Type B pancreatic cell (in vitro differentiated cells): Measurements from ENCODE around the gene PAXIP1. TPM values are rescaled to one million over a fixed set of nuclear protein-coding genes. Genes with fewer than 3 reads are reported as not detected.
"Not testable (repeated sequence)": the region's sequence is repeated elsewhere in the genome, so short reads cannot be mapped to it uniquely, and the experiment has no call there.

ENCODE experiments used
- DNase-seq: peaks from one replicate; pipeline ENCODE4 v3.0.0; 2021; ENCODE audit warnings: mixed read lengths; ENCODE audit not compliant: unreplicated experiment; ENCODE audit errors: extremely low spot score
- H3K27ac Mint-ChIP-seq: 2 replicates; pipeline ENCODE4 v1.8.0; 2021; ENCODE audit warnings: mild to moderate bottlenecking, mixed read lengths
- H3K27me3 Mint-ChIP-seq: 2 replicates; pipeline ENCODE4 v1.8.0; 2021; ENCODE audit warnings: mixed read lengths
- H3K36me3 Mint-ChIP-seq: 2 replicates; pipeline ENCODE4 v1.8.0; 2021; ENCODE audit warnings: mixed read lengths
- H3K4me1 Mint-ChIP-seq: one replicate; pipeline ENCODE4 v1.8.0; 2021; ENCODE audit warnings: mixed read lengths; ENCODE audit not compliant: unreplicated experiment
- H3K4me3 Mint-ChIP-seq: 2 replicates; pipeline ENCODE4 v1.8.0; 2021; ENCODE audit warnings: mild to moderate bottlenecking, mixed read lengths
- H3K9me3 Mint-ChIP-seq: 2 replicates; pipeline ENCODE4 v1.8.0; 2021; ENCODE audit warnings: mixed read lengths
- long read RNA-seq: library from polyadenylated mRNA; unstranded; transcript quantifications from one replicate; pipeline ENCODE4 v2.0.0, GENCODE V29; 2020
- total RNA-seq: library from RNA; stranded (reverse); gene quantifications from 2 replicates; pipeline ENCODE4 v1.2.1, GENCODE V29; 2021; ENCODE audit warnings: low replicate concordance
- TF ChIP-seq, protein P1 (sequence below): fragments of 200-600 bp; sonication (generic); conservative IDR thresholded peaks from 2 replicates; pipeline ENCODE4 v1.5.0; 2021; ENCODE audit warnings: antibody characterized with exemption, mild to moderate bottlenecking

Gene PAXIP1, protein sequence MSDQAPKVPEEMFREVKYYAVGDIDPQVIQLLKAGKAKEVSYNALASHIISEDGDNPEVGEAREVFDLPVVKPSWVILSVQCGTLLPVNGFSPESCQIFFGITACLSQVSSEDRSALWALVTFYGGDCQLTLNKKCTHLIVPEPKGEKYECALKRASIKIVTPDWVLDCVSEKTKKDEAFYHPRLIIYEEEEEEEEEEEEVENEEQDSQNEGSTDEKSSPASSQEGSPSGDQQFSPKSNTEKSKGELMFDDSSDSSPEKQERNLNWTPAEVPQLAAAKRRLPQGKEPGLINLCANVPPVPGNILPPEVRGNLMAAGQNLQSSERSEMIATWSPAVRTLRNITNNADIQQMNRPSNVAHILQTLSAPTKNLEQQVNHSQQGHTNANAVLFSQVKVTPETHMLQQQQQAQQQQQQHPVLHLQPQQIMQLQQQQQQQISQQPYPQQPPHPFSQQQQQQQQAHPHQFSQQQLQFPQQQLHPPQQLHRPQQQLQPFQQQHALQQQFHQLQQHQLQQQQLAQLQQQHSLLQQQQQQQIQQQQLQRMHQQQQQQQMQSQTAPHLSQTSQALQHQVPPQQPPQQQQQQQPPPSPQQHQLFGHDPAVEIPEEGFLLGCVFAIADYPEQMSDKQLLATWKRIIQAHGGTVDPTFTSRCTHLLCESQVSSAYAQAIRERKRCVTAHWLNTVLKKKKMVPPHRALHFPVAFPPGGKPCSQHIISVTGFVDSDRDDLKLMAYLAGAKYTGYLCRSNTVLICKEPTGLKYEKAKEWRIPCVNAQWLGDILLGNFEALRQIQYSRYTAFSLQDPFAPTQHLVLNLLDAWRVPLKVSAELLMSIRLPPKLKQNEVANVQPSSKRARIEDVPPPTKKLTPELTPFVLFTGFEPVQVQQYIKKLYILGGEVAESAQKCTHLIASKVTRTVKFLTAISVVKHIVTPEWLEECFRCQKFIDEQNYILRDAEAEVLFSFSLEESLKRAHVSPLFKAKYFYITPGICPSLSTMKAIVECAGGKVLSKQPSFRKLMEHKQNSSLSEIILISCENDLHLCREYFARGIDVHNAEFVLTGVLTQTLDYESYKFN
- 17.1 and 21.1 TPM in 2 replicates for total RNA-seq
- long read RNA-seq, partial matches to known transcripts, result 14 of 19 reads
- long read RNA-seq, other reads (novel, unspliced or antisense), result 2 of 19 reads

- Mint-ChIP-seq H3K36me3 (peaks cover 9% of the 10 kb centered on the region), H3K4me3 (peak within 1 kb of the TSS; percentile 97), H3K4me1 (peaks cover 4% of the 10 kb centered on the region), H3K27ac (peak within 1 kb of the TSS; percentile 97), H3K9me3 (no peaks in the 10 kb centered on the region), H3K27me3 (no peaks in the 10 kb centered on the region)
- peak; percentile 83 for DNase-seq
- TF ChIP-seq, protein P1, sequence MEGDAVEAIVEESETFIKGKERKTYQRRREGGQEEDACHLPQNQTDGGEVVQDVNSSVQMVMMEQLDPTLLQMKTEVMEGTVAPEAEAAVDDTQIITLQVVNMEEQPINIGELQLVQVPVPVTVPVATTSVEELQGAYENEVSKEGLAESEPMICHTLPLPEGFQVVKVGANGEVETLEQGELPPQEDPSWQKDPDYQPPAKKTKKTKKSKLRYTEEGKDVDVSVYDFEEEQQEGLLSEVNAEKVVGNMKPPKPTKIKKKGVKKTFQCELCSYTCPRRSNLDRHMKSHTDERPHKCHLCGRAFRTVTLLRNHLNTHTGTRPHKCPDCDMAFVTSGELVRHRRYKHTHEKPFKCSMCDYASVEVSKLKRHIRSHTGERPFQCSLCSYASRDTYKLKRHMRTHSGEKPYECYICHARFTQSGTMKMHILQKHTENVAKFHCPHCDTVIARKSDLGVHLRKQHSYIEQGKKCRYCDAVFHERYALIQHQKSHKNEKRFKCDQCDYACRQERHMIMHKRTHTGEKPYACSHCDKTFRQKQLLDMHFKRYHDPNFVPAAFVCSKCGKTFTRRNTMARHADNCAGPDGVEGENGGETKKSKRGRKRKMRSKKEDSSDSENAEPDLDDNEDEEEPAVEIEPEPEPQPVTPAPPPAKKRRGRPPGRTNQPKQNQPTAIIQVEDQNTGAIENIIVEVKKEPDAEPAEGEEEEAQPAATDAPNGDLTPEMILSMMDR, result no peak
These were observed at the start of gene PAXIP1 for GRCh38 chr7:155003092-155003375. TSS of gene PAXIP1 (minus strand) at chr7:155003124. CDS start at chr7:155002929, 195 bp downstream.

DNA sequence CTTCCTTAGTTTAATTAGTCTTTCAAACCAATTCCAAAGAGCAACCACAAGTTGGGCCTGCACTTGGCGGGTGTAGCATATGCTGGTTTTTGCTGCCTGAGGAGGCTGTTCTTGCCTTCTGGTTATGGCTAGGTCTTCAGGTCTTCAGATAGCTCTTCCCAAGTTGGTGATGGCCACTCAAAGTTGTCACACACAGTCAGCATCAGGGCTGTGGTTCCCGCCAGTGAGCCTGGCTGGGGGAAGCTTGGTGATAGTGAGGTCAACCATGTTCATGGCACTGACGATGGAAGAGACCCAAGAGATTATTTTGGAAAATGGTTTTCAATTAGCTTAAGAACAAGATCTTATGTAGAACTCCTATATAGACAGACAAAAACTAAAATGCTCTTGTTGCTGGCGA lies 48.4 kb upstream of the PAXIP1 start:
- Mint-ChIP-seq H3K27ac (no peak overlapping the region), H3K4me3 (no peak overlapping the region), H3K4me1 (no peaks in the 10 kb centered on the region), H3K36me3 (no peaks in the 10 kb centered on the region), H3K9me3 (no peaks in the 10 kb centered on the region), H3K27me3 (peaks cover 15% of the 10 kb centered on the region)
- no peak for DNase-seq
- TF ChIP-seq, protein P1, result no peak

GRCh38 chr7:155048006-155048405 lies 45.1 kb upstream of the PAXIP1 start:
- no peaks in the 10 kb centered on the region for H3K36me3 Mint-ChIP-seq
- H3K9me3 Mint-ChIP-seq, result no peaks in the 10 kb centered on the region
- peaks cover 25% of the 10 kb centered on the region for H3K27me3 Mint-ChIP-seq
- no peak overlapping the region for H3K4me3 Mint-ChIP-seq
- TF ChIP-seq, protein P1, result no peak
- H3K27ac Mint-ChIP-seq, result no peak overlapping the region
- no peak for DNase-seq
- H3K4me1 Mint-ChIP-seq, result no peaks in the 10 kb centered on the region

DNA sequence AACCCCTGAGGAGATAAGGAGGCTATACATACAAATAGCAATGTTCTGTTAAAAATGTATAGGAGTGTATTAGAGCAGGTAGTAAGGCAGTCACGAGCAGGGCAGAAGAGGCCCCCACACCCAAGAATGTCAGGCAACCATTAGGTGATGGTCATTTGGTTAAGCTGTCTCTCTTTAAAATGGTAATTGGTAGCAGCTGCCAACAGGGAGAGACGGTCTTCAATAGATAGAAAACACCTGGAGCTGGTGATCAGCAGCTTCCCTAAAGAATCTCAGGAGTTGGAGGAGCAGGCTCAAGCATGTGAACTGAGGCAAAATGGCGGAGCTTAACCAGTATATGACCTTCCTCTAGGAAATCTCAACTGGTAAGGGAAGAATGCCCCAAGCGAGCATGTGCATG lies 40.8 kb upstream of the PAXIP1 start:
- Mint-ChIP-seq H3K4me3 (no peak overlapping the region), H3K27me3 (peaks cover 21% of the 10 kb centered on the region), H3K36me3 (no peaks in the 10 kb centered on the region), H3K4me1 (no peaks in the 10 kb centered on the region), H3K27ac (no peak overlapping the region), H3K9me3 (no peaks in the 10 kb centered on the region)
- TF ChIP-seq, protein P1, result no peak
- no peak for DNase-seq

DNA sequence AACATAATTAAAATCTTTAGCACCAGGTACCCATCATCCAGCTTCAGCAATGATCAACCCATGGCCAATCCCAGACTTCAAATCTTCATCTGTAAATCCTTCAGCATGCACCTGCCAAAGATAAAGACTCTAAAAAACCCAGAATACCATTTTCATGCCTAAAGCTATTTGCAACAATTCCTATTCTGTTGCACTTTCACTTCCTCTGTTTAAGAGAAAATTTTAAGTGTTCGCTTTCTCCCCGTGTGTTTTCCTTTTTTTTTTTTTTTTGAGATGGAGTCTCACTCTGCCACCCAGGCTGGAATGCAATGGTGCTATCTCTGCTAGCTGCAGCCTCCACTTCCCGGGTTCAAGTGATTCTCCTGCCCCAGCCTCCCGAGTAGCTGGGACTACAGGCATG lies 35.4 kb upstream of the PAXIP1 start:
- Mint-ChIP-seq H3K36me3 (no peaks in the 10 kb centered on the region), H3K9me3 (no peaks in the 10 kb centered on the region), H3K4me3 (no peak overlapping the region), H3K4me1 (no peaks in the 10 kb centered on the region), H3K27me3 (peaks cover 11% of the 10 kb centered on the region), H3K27ac (no peak overlapping the region)
- TF ChIP-seq, protein P1, result no peak
- DNase-seq, result no peak

GRCh38 chr7:155034495-155034894 lies 31.6 kb upstream of the PAXIP1 start:
- not testable (repeated sequence) for H3K9me3 Mint-ChIP-seq, H3K4me3 Mint-ChIP-seq, H3K27ac Mint-ChIP-seq, H3K36me3 Mint-ChIP-seq, H3K27me3 Mint-ChIP-seq, DNase-seq, H3K4me1 Mint-ChIP-seq
